Left forelimb (tissue), 1 donor: ENCODE data around the gene RBBP6.

ENCODE experiments used
- DNase-seq: peaks from one replicate; pipeline ENCODE4 v3.0.0-alpha.2; 2018; ENCODE audit warnings: low spot score

The RBBP6 gene

GRCh38 chr16:24524855-24525677 is 14.3 kb upstream of the RBBP6 start:
- DNase-seq: no peak

- no peak for DNase-seq
Observed at GRCh38 chr16:24525970-24526559, 13.3 kb upstream of the RBBP6 start.

GRCh38 chr16:24526701-24527495 is 12.5 kb upstream of the RBBP6 start:
- no peak for DNase-seq

- no peak for DNase-seq
Observed at GRCh38 chr16:24531166-24531565, 8.2 kb upstream of the RBBP6 start.

- no peak for DNase-seq
Observed at GRCh38 chr16:24534620-24535019, 4.7 kb upstream of the RBBP6 start.

GRCh38 chr16:24535827-24536226 is 3.5 kb upstream of the RBBP6 start:
- DNase-seq: no peak

GRCh38 chr16:24536671-24537070 is 2.7 kb upstream of the RBBP6 start:
- no peak for DNase-seq

GRCh38 chr16:24537474-24538337 is 1.7 kb upstream of the RBBP6 start:
- no peak for DNase-seq

- no peak for DNase-seq
Observed at GRCh38 chr16:24538756-24539294, 541 bp upstream of the RBBP6 start.

- peak; percentile 80 for DNase-seq
Observed at GRCh38 chr16:24539850-24540601, 660 bp downstream of the RBBP6 start.

GRCh38 chr16:24540602-24541210 is 1.3 kb downstream of the RBBP6 start:
- DNase-seq: no peak

- no peak for DNase-seq
Observed at GRCh38 chr16:24541233-24541933, 2.0 kb downstream of the RBBP6 start.

GRCh38 chr16:24543949-24544348 is 4.6 kb downstream of the RBBP6 start:
- no peak for DNase-seq

GRCh38 chr16:24544640-24545039 is 5.3 kb downstream of the RBBP6 start:
- DNase-seq: no peak

GRCh38 chr16:24550295-24550694 is 10.9 kb downstream of the RBBP6 start:
- no peak for DNase-seq

GRCh38 chr16:24552705-24553246 is 13.4 kb downstream of the RBBP6 start:
- DNase-seq: no peak

GRCh38 chr16:24553983-24554382 is 14.6 kb downstream of the RBBP6 start:
- DNase-seq: no peak

GRCh38 chr16:24555346-24555872 is 16.0 kb downstream of the RBBP6 start:
- DNase-seq: no peak

GRCh38 chr16:24562811-24563210 is 23.4 kb downstream of the RBBP6 start:
- no peak for DNase-seq
